Measurements from ENCODE around the gene NAGLU. TPM values are rescaled to one million over a fixed set of nuclear protein-coding genes. Genes with fewer than 3 reads are reported as not detected.

The NAGLU gene
- total RNA-seq, 2 donors from 2014 or later = 18.1 to 19.3 TPM

DNA sequence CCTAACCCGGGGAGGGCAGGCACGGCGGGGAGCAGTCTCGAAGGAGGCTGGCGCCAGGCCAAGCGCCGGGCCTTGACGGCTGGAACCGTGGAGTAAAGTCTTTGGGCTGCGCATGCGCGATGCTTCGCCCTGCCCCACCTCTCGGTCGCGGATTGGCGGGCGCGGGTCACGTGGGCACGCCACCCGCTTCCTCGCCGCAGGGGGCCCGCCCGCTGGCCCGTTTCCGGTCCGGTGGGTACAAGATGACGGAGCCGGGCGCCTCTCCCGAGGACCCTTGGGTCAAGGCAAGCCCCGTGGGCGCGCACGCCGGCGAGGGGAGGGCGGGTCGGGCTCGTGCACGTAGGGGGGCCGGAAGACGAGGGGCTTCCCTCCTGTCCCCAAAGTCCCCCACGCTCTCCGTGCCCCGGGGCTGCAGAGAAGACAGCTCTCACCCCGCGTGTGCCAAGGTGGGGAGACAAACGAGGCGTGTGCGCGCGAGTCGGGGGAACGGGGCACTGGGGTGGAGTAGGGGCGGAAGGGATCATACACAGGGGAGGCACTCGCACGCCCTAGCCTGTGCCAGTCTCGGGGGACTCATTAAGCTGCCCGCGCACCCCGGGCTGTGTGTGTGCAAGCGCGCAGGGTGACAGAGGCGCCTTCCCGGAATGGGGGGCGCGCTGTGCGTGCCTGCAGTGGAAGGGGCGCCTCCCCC, 31.0 kb downstream of the NAGLU start, which contains the start of gene MLX:
TSS of gene MLX (plus strand) at position 218 of the 691 bp plus-strand sequence. CDS start at position 243, 25 bp downstream.
- peak; percentile 97 for DNase-seq (ENCODE audit: low spot score)
- peaks cover 30% of the 10 kb centered on the region in 2 donors for H3K4me1 Mint-ChIP-seq (ENCODE audit: low read depth in 2 of 2)
- no peaks in the 10 kb centered on the region for H3K36me3 Mint-ChIP-seq
- H3K9me3 Mint-ChIP-seq = no peaks in the 10 kb centered on the region
- H3K27me3 Mint-ChIP-seq = no peaks in the 10 kb centered on the region
- ATAC-seq = peak; percentile 88 to 91
- peak within 1 kb of the TSS; percentile 87 to 97 for H3K27ac Mint-ChIP-seq
- H3K4me3 Mint-ChIP-seq = peak within 1 kb of the TSS; percentile 96

DNA sequence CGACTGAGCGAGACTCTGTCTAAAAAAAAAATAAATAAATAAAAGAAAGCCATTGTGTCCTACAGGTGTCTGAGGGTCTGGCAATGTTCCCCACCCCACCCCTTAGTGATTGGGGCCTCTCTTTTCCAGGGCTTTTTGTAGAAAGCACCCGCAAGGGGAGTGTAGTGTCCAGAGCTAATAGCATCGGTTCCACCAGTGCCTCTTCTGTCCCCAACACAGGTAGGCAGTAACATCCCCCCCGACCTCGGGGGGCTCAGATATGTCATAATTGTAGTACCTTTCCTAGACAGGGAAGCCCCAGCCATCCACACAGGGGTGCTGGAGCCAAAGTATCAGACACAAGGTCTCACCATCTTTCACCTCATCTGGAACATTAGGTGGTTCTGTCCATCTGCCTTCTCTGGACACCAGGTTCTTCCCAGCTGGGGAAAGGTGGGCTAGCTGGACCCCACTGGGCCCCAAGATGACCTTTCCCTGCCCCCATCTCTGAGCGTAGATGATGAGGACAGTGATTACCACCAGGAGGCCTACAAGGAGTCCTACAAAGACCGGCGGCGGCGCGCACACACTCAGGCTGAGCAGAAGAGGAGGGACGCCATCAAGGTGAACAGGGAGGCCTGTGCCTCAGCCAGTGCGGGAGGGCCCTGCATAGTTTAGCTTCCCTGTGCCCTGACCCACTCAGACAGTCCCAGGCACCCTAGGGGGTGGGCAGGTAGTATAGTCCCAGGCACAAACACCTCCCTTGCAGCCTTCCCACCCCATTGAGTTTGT, 32.5 kb downstream of the NAGLU start:
- peak overlapping the region; percentile 87 to 97 for H3K27ac Mint-ChIP-seq
- peaks cover 27 to 32% of the 10 kb centered on the region in 2 donors for H3K4me1 Mint-ChIP-seq (ENCODE audit: low read depth in 2 of 2)
- peaks cover 9% of the 10 kb centered on the region for H3K36me3 Mint-ChIP-seq

DNA sequence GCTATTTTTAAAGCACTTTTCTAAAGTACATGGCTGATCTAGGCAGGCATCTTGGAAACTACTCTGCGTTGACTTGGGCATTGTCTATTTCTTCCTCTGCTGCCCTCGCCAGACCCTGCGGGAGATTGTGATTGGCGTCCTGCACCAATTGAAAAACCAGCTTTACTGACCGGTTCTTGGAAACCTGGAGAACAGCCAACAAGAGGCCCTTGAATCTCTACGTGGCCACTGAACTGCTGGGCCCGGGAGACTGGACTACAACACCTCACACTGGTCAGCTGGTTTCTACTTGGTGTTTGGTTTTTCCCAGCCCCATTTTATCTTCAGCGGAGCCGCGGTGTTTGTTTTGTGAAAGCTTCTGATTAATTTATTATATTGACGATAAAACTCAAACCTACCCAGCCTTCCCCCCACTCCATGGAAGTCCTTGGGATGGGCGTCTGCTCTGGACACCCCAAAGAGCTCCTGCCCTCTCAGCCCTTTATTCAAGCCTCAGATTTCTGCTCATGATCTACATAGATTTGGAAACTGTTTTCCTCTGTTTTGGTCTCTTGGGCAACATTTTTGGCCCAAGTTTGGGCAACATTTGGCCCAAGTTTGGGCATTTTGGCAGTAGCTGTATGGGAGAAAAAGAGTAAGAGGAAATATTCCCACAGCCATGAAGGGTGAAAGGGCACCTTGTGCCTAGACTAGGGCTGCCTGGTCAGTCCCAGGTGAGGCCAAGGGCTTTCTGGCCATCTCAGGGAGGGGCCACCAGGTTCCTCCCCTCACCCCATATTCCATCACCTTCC, 35.6 kb downstream of the NAGLU start:
- no peak for ATAC-seq
- Mint-ChIP-seq H3K36me3 (peaks cover 23% of the 10 kb centered on the region), H3K27me3 (no peaks in the 10 kb centered on the region), H3K27ac (peak overlapping the region in 1 of 2 donors; percentile 47), H3K4me1 (ENCODE audit: low read depth in 2 of 2) (peaks cover 33% of the 10 kb centered on the region in 2 donors), H3K9me3 (no peaks in the 10 kb centered on the region), H3K4me3 (no peak overlapping the region)
- no peak for DNase-seq (ENCODE audit: low spot score)

More for the DNA sequence above, 32.5 kb downstream of the NAGLU start:
- Mint-ChIP-seq H3K9me3 (no peaks in the 10 kb centered on the region), H3K4me3 (peak overlapping the region; percentile 96), H3K27me3 (no peaks in the 10 kb centered on the region)
- ATAC-seq (no peak), DNase-seq (ENCODE audit: low spot score) (no peak)

DNA sequence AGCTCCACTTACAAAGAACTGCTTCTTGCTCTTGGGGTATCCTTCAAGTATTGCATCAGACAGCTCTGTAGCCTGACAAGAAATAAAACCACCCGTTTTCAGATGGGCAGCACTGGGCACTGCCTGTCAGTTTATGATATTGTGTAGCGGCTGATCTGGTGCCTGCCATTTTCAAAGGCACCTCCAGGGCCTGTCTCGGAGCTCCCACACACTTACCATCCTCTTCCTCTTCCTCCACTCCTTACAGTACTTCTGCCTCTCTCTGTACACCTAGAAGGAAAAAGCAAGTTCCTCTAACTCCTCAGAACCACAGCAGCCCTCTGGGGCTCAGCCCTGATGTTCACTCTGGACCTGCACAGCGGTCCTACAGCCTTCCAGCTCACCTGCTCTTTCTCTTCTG, 37.1 kb downstream of the NAGLU start:
- Mint-ChIP-seq H3K9me3 (no peaks in the 10 kb centered on the region), H3K27ac (peak overlapping the region; percentile 41 to 63), H3K36me3 (peaks cover 27% of the 10 kb centered on the region), H3K4me3 (no peak overlapping the region), H3K27me3 (no peaks in the 10 kb centered on the region), H3K4me1 (ENCODE audit: low read depth in 2 of 2) (peaks cover 38 to 39% of the 10 kb centered on the region in 2 donors)
- DNase-seq (ENCODE audit: low spot score) (no peak), ATAC-seq (no peak)

DNA sequence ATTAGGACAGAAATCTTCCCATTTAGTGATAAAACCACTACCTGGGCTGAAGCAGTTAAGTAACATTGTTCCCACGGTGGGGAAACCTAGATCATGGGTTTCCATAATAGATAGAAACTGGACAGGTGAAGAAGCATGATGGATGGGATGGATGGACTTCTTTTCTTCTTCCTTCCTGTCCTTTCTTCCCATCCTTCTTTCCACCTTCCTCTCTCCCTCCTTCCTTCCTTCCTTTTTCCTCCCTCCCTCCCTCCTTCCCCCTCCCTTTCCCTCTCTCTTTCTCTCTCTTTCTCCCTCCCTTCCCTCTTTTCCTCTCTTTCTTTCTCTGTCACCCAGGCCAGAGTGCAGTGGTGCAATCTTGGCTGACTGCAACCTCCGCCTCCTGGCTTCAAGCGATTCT, 38.4 kb downstream of the NAGLU start:
- Mint-ChIP-seq H3K9me3 (no peaks in the 10 kb centered on the region), H3K4me1 (ENCODE audit: low read depth in 2 of 2) (peaks cover 35 to 42% of the 10 kb centered on the region in 2 donors), H3K36me3 (peaks cover 27% of the 10 kb centered on the region), H3K27ac (no peak overlapping the region), H3K27me3 (no peaks in the 10 kb centered on the region), H3K4me3 (no peak overlapping the region)
- ATAC-seq (no peak), DNase-seq (ENCODE audit: low spot score) (no peak)

DNA sequence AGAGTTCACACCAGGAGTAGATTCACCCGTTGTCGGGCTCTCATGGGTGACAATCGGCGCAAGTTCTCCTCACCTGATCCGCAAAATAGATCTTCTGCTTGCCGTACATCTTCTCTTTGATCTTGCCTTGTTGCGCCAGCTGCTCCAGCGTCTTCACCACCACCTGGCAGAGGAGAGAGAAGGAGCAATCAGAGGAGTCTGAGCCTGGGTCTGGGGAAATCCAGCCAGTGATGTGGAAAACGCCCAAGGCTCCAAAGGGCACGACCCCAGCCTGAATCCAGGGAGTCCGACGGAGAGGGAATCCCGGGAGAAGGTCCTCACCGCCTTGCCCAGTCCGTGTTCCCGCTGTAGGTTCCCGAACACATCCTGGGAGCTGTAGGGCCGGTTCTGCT, 41.1 kb downstream of the NAGLU start:
- H3K27me3 Mint-ChIP-seq = no peaks in the 10 kb centered on the region
- H3K4me1 Mint-ChIP-seq (ENCODE audit: low read depth in 2 of 2) = peaks cover 40% of the 10 kb centered on the region in 2 donors
- peaks cover 27% of the 10 kb centered on the region for H3K36me3 Mint-ChIP-seq
- ATAC-seq (peak in 1 of 2 donors; percentile 3), DNase-seq (ENCODE audit: low spot score) (no peak)
- H3K9me3 Mint-ChIP-seq = no peaks in the 10 kb centered on the region
- peak overlapping the region; percentile 100 for H3K4me3 Mint-ChIP-seq
- H3K27ac Mint-ChIP-seq = peak overlapping the region; percentile 92 to 97

DNA sequence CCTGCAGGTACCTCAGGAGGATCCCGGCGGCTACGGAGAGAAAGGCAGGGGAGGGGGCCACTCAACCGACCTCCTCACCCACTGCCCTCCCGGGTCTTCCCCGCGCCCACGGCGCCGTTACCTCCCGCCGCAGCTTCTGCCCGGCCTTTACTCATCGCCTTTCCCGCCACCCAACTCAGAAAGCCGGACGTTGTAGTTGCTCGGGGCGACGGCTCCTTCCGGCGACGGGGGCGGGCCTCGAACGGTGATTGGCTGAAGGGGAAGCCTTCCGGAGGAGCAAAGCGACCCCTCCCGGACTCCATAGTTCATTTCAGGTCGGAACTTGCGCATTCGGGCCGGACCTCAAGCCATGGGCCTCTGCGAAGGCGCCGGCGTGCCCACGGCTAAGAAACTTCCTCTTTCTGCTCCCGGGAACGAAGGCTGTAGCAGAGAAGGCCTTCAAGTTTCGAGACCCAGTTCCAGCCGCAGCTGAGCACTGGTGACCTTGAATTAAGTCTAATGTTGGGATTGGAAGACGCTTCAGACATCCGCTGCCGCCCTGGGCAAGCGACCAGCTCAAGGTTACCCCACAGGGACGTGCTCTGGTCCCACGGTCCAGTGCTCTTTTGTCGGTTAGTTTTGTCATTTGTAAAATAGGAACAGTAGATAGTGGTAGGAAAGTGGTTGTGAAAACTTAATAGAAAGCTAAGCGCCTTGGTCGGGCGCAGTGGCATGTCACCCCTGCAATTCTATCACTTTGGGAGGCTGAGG, 41.7 kb downstream of the NAGLU start, which contains the start of gene PSMC3IP:
TSS of gene PSMC3IP (minus strand) at position 198 of the 750 bp plus-strand sequence. CDS start at position 155, 43 bp downstream.
- peak; percentile 96 for DNase-seq (ENCODE audit: low spot score)
- Mint-ChIP-seq H3K27ac (peak within 1 kb of the TSS; percentile 92 to 97), H3K27me3 (no peaks in the 10 kb centered on the region), H3K4me3 (peak within 1 kb of the TSS; percentile 100), H3K4me1 (ENCODE audit: low read depth in 2 of 2) (peaks cover 39 to 40% of the 10 kb centered on the region in 2 donors), H3K9me3 (no peaks in the 10 kb centered on the region), H3K36me3 (peaks cover 26% of the 10 kb centered on the region)
- ATAC-seq = peak; percentile 98

DNA sequence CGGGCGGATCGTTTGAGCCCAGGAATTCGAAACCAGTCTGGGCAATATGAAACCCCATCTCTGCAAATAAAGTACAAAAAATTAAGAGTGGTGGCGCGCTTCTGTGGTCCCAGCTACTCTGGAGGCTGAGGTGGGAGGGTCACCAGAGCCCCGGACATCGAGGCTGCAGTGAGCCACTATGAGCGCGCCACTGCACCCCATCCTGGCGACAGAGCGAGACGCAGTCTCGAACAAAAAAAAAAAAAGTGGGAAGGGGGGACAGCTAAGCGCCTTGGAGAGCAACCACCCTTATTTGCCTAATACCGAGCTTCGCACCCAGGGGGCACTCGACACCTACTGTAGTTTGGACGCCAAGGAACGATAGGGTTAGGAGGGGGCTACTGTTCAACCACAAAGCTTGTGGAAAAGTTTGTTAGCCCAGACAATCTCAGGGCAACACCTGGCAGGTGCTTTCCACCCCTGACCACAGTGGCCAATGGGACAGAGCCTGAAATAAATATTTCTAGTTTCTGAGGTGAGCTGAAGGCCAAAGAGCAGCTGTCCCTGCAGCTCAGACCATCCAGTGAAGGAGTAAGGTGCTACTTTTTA, 42.3 kb downstream of the NAGLU start:
- peak overlapping the region; percentile 100 for H3K4me3 Mint-ChIP-seq
- DNase-seq (ENCODE audit: low spot score) (peak; percentile 63), ATAC-seq (peak; percentile 46 to 57)
- H3K9me3 Mint-ChIP-seq = no peaks in the 10 kb centered on the region
- peak overlapping the region; percentile 92 to 97 for H3K27ac Mint-ChIP-seq
- H3K27me3 Mint-ChIP-seq = no peaks in the 10 kb centered on the region
- H3K4me1 Mint-ChIP-seq (ENCODE audit: low read depth in 2 of 2) = peaks cover 35 to 36% of the 10 kb centered on the region in 2 donors
- peaks cover 24% of the 10 kb centered on the region for H3K36me3 Mint-ChIP-seq

DNA sequence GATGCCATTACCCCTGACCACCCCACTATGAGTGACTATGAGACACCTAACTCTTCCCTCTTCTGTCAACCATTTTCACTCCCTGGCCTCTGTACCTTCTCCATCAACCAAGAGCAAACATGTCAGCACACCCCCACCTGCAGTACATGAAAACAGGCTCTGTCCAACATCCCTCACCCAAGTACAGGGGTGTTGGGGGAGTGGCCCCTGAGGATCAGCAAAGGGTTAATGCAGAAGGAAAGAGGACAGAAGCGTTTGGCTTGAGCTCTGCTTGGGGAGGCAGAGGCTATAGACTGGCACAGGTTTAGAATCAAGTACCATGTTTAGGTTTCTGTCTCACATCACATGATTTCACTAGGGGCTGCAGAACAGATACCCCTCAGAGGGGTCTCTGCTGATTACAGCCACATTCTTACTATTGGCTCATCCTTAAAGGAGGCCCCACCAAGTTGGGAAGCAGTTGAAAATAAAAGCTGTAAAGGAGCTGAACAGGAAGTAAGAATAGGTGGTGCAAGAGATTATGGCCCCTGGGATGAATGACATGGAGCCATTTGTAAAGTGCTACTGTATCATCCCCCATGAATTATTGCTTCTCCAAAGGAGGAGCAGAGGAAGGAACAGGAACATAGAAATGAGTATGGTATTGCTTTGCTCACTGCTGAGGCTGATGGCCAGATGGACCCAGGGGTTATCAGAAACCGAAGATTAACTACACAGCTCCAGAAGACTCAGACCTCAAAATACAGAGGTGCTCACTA, 43.9 kb downstream of the NAGLU start:
- H3K4me3 Mint-ChIP-seq = peak overlapping the region; percentile 54
- ATAC-seq (no peak), DNase-seq (ENCODE audit: low spot score) (no peak)
- H3K27ac Mint-ChIP-seq = peak overlapping the region; percentile 26 to 38
- H3K36me3 Mint-ChIP-seq = peaks cover 18% of the 10 kb centered on the region
- no peaks in the 10 kb centered on the region for H3K9me3 Mint-ChIP-seq
- no peaks in the 10 kb centered on the region for H3K27me3 Mint-ChIP-seq
- H3K4me1 Mint-ChIP-seq (ENCODE audit: low read depth in 2 of 2) = peaks cover 32 to 34% of the 10 kb centered on the region in 2 donors

DNA sequence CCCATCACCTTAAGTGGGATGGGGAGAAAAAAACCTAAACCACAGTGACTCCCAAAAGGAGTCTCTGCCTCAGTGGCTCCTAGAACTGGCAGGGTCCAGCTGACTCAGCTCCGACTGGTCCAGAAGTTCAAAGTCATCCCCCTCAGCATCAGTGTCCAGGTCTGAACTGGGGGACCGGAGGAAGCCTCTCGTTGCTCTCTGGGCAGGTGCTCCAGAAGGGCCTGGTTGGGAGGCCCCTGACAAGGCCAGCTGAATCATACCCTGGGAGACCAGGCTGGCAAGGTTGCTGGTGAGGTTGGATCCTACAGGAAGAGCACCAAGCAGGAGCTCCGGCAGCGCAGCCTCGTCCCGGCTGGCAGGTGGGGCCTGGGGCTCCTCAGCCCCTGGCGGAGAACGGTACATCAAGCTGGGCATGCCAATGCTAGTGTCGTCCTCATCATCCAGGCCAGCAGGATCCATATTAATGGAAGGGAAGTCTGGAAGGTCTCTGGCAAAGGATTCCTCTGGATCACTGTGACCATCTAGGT, 45.8 kb downstream of the NAGLU start:
- no peak for DNase-seq (ENCODE audit: low spot score)
- no peak for ATAC-seq
- H3K4me3 Mint-ChIP-seq = no peak overlapping the region
- no peaks in the 10 kb centered on the region for H3K9me3 Mint-ChIP-seq
- no peaks in the 10 kb centered on the region for H3K27me3 Mint-ChIP-seq
- peaks cover 16 to 22% of the 10 kb centered on the region in 2 donors for H3K4me1 Mint-ChIP-seq (ENCODE audit: low read depth in 2 of 2)
- H3K36me3 Mint-ChIP-seq = peaks cover 10% of the 10 kb centered on the region
- no peak overlapping the region for H3K27ac Mint-ChIP-seq

DNA sequence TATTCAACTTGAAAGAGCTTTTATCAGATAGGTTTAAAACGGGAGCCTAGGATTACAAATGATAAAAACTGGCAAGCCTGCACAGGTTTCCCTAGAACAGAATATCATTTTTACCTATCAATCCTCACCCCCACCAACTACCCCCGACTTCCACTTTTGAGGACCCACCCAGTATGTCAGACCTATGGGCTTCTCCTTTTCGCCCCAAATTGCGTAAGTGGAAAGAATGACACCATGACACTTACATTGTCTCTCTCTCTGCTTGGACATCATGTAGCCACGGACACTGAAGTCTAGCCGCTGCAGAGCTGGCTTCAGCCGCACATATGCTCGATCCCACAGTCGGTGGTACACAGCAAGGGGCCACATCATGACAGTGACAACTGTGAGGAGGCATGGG, 48.8 kb downstream of the NAGLU start:
- Mint-ChIP-seq H3K36me3 (peaks cover 18% of the 10 kb centered on the region), H3K4me3 (no peak overlapping the region), H3K4me1 (ENCODE audit: low read depth in 2 of 2) (peaks cover under 1 to 2% of the 10 kb centered on the region in 2 donors), H3K9me3 (no peaks in the 10 kb centered on the region), H3K27me3 (no peaks in the 10 kb centered on the region), H3K27ac (no peak overlapping the region)
- DNase-seq (ENCODE audit: low spot score) (no peak), ATAC-seq (no peak)

DNA sequence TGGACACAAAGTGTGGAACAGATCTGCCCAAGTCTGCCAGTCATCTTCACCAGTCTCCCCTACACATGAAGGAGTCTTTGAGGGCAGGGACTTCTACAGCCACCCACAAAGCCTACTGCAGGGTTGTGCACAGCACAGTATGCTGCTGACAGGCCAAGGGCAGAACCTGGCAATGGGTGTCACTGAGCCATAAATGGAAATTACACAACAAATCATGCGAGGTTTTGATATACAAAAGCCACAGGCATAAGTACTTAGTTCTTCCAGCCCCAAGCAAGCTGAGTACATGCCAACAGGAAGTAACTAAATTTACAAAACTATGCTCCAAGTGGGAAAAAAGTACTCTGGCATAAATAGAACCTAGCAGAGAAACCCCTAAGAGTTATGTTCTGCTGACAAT, 49.3 kb downstream of the NAGLU start:
- Mint-ChIP-seq H3K4me1 (ENCODE audit: low read depth in 2 of 2) (peaks cover 0 to 2% of the 10 kb centered on the region in 2 donors), H3K27me3 (no peaks in the 10 kb centered on the region), H3K9me3 (no peaks in the 10 kb centered on the region), H3K36me3 (peaks cover 19% of the 10 kb centered on the region), H3K4me3 (no peak overlapping the region), H3K27ac (no peak overlapping the region)
- ATAC-seq (peak in 1 of 2 donors; percentile 6), DNase-seq (ENCODE audit: low spot score) (no peak)

Data from natural killer cell treated with Interleukin-12 subunit alpha and Interleukin-12 subunit beta and Interleukin-15 and Interleukin-18, amount 100 ng/mL, for 72 hours (primary cell).